NCI-H460 (cell line): ENCODE results near the gene GRIFIN. TPM values are rescaled to one million over a fixed set of nuclear protein-coding genes. Genes with fewer than 3 reads are reported as not detected.
A peak's percentile ranks its signal among the peaks of the same experiment; 100 is the strongest.
"Not testable (repeated sequence)": the region's sequence is repeated elsewhere in the genome, so short reads cannot be mapped to it uniquely, and the experiment has no call there.

Source experiments
- DNase-seq: peaks from one replicate; pipeline ENCODE4 v3.0.0-alpha.2; 2016; ENCODE audit warnings: low read depth; ENCODE audit errors: extremely low read depth
- total RNA-seq: library from RNA; depleted of rRNA; stranded (reverse); fragments of >200 nt; shearing (Covaris generic); gene quantifications from 2 replicates; pipeline ENCODE4 v1.2.3, GENCODE V29; 2014

The GRIFIN gene
- total RNA-seq, 1 experiment from 2014 or later = not detected

DNA sequence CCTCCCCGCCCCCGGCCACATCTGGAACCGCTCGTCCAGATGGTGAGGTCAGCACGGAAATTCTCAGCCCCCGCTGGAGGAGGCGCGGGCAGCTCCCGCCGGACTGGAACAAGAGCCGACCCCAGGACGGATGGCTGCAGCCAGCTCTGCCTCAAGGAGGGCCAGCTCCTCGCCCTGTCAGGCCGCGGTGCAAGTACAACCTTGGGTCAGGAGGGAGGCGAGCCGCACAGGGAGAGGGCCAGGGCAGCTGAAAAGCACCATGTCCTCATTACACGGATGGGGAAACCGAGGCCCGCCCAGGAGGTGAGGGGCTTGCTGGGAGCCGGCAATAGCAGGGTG is 3.8 kb upstream of the GRIFIN start:
- no peak for DNase-seq

DNA sequence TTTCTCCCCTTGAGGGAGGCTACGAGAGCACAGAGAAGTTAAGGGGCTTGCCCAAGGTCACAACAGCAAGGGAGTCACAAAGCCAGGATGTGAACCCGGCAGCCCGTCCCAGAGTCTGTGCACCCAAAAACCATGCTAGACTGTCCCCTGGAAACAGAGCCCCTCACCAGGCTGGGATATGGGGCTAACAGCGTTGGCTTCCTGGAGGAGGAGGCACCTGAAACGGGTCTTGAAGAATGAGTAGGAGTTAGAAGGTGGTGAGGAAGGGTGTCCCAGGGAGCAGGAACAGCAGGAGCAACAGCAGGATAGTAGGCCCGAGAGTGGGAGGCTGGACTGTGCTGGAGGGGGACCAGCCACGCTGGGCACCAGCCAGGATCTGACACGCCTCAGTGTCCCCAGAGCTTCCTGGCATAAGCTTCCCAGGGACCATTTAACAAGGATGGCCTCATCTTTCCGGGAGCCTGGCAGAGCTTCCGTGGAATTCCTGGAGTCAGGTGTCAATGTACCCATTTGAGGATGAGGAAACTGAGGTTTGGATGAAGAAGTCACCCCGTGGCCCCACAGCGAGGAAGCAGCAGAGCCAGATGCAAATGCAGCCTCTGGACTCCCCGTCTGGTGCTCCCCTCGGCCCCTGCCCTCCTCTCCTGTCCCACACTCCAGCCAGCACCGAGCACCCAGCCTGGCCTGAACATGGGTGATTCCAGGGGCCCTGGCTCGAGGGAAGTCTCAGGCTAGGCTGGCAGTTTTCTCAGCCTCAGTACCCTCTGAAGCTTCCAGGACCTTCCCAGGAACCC is 3.3 kb upstream of the GRIFIN start:
- DNase-seq = no peak

GRCh38 chr7:2478800-2479199 is 2.6 kb upstream of the GRIFIN start:
- no peak for DNase-seq

GRCh38 chr7:2478399-2478785 is 2.2 kb upstream of the GRIFIN start:
- no peak for DNase-seq

DNA sequence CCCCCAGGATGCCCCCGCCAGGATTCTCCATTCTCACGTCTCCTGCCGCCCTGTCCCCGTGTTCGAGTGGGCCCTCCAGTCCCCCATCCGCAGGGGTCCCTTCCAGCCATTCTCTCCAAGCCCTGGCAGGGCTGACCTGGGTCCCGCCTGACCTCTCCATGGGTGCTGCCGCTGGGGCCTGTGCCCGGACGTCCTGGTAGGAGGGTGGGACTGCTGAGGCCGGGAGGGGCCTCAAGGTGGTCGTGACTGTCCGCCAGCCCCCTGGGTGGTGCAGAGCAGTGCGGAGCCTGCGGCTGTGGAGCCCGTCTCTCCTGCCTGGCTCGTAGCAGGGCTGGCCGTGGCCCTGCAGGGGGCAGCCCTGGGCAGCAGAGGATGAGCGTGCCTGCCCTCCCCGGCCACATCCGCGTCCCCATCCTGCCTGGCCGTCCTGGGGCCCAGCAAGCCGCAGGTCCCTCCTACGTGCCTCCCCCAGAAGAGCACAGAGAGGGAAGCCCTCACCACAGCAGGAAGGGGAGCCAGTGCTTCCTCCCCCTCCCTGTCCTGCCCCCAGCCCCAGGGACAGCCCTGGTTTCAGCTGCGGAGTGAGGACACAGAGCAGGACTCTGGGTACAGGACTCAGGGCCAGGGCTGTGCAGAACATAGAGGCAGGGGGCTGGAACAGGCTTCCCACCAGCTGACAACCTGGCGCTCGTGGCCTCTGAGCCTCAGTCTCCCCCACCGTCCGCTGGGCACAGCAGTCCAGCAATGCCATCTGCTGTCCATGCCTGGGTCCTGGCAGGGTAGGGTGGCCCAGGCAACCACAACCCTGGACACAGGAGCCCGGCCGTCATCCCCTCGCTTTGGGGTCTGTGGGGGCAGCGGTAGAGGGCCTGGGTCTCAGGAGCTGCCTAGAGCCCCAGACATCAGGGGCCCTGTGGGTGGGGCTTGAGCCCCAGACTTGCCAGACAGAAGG is 1.5 kb upstream of the GRIFIN start:
- peak; percentile 42 for DNase-seq

DNA sequence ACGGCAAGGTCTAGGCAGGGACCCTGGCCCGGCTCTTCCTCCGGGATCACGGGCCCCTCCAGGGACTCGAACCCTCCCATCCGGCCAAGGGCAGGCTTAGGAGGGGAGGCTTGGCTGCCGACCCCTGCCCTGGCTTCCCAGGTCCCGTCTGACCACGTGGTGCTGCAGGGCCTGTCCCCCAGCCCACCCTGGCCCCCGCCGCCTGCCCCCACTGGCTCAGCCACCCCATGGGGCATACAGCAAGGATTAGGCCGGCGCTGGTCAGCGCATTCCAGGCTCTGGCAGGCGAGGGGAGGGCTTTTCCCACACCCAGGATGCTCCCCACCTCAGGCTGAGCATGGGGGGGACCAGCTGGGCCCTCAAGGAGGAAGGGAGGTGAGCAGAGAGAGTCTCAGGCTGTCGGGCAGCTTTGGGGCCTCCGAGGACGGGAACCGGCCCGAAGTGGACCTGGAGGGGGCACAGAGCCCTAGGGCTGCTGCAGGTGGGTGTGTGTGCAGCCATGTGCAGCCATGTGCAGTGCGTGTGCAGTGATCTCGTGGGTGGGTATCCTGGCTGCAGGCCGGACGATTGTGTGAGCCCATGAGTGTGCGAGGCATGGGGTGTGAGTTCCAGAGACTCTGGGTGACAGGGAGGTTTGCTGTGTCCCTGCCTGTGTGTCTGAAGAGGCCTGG is 713 bp upstream of the GRIFIN start:
- DNase-seq = no peak

DNA sequence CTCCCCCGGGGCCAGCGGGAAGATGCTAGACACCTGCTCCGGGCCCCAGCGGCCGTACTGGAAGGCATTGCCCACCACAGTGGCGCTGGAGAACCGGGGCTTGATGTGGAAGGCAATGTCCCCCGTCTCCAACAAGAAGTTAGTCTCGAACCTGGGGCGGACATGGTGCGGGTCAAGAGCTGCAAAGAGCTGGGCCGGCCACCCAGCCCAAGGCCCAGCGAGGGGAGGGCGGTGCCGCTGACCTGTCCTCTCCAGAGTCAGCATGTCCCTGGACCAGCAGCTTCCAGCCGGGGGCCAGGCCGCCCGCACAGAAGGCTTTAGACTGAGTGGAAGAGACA is 551 bp downstream of the GRIFIN start:
- no peak for DNase-seq

DNA sequence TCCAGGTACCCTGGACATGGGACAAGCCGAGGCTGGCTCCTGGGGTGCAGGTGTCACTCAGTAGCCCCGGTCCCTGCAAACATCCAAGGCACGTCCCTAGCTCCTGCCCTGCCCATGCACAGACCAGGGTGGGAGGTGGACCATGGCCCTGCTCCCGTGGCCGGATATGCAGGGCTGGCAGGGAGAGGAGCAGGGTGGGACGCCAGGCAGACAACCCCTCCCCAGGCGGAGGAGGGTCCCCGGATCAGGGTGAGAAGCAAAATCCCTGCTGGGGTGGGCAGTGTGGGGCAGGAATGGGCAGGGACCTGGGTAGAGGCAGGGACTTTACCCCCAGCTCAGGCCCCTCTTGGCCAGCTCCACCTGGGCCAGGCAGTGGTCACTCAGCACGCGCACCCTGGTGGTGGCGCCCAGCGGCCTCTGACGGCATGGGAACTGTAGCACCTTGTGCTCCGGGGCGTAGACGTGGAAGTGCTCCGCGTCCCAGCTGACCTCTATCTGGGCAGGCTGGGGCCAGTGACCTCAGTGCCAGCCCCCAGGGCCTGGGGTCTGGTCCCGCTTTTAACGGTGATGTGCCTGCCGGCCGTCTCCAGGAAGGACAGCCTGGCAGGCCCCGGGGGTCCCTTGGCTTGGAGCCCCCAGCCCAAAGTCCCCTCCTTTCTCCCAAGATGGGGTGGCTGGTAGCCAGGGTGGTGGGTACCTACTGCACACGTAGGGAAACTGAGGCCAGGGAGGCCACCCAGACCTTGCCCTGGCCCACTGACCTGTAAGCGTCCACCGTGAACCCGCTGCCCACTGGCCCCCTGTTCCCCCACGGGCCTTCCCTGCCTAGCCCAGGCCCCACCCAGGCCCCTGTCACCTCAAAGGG is 1.2 kb downstream of the GRIFIN start:
- DNase-seq = no peak

DNA sequence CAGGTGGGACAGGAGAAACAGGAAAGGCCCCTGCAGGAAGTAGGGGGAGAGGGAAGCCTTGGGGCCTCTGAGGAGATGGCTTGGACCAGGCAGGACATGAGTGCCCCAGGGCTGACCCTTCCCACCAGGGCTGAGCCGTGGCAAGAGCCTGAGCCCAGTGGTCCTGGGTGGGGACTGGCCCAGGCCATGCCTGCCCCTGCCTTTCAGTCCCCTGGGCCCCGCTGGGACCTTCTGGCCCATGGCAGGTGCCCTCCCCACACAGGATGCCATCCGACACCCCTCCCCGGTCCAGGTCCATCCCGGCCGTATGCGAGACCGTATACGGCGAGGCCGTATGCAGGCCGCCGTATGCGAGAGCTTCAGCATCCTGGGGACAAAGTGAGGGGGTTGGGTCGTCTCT is 2.0 kb downstream of the GRIFIN start:
- DNase-seq = no peak

DNA sequence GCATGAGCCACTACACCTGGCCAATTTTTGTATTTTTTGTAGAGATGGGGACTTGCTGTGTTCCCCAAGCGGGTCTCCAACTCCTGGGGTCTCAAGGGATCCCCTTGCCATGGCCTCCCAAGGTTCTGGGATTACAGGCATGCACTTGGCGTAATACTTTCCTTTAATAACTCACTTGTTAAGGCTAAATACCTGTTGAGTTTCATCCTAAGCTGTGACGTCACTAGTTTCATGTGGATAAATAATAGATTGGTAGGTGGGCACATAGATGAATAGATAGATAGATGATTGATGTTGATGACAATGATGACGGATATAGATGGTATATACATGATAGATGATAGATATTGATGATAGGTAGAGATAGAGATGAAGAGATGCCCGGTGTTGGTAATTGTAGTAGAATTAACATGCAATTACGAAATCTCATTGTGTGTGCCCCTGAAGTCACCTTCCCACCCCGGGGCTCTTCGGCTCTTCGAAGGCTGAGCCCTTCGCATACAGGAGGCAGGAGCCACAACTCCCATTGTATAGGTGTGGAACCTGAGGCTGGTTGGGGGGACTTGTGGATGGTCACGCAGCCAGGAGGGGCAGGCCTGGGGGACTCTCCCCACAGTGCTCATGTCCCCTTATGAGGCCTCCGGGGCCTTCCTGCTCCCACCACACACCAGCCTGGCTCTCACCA is 2.6 kb downstream of the GRIFIN start:
- DNase-seq = no peak

DNA sequence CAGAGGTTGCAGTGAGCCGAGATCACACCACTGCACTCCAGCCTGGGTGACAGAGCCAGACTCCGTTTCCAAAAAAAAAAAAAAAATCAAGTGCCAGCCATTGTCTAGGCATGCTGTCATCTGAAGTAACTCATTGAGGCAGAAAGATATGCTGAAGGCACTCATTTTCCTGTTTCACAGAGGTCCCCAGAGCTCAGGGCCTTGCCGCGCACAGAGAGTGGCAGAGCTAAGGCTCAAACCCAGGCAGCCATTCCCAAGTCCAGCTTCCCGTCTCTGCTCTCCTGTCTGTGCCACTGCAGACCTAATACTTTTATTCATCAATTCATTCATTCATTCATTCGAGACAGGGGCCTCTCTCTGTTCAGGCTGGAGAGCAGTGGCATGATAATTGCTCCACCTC is 3.5 kb downstream of the GRIFIN start:
- no peak for DNase-seq

DNA sequence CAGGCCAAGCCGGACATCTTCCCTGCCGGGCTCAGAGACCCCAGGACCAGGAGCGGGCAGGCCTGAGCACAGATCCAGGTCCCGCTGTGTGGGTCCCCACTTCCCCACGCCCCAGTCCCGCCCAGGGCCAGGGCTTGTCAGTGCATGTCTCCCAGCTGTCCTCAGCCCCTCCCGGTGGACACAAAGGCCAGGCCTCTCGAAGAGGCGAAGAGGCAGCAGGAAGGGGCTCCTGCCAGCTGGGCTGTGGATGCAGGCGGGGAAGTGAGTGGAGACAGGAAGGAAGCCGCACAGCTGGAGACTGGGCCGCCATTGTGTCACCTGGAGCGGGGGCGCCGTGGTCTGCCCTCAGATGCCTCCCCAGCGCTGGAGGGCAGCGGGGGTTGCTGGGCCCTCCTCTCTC is 4.8 kb downstream of the GRIFIN start:
- DNase-seq = no peak

GRCh38 chr7:2471022-2471329 is 5.2 kb downstream of the GRIFIN start:
- no peak for DNase-seq

GRCh38 chr7:2470204-2471021 is 5.8 kb downstream of the GRIFIN start:
- no peak for DNase-seq

GRCh38 chr7:2469460-2470203 is 6.6 kb downstream of the GRIFIN start:
- not testable (repeated sequence) for DNase-seq

DNA sequence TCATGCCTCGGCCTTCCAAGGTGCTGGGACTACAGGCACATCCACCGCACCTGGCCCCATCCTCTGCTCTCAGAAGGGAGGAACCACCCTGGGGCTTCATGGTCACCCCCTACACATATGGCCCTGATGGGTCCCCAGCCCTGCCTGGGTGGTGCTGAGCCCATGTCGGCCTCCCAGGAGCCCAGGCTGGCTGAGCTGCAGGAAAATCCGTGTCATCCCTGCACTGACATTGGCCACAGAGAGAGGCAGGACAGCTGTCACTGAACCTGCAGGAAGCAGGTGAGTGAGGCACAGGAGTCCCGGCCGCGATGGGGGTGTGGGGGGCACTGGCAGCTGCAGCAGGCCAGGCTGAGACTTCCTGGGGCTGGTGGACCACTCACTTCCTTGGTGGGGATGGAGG is 8.0 kb downstream of the GRIFIN start:
- no peak for DNase-seq

DNA sequence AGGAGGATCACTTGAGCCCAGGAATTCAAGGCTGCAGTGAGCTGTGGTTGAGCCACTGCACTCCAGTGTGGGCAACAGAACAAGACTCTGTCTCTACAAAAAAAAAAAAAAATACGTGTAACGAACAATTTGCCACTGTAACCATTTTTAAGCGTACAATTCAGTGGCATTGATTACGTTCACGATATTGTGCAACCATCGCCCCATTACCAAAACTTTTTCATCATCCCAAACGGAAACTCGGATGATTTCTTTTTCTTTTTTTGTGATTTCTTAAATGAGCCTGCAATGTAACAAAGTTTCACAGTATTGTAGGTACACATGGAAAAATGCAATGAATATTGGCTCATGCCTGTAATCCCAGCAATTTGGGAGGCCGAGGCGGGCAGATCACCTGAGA is 9.5 kb downstream of the GRIFIN start:
- no peak for DNase-seq

DNA sequence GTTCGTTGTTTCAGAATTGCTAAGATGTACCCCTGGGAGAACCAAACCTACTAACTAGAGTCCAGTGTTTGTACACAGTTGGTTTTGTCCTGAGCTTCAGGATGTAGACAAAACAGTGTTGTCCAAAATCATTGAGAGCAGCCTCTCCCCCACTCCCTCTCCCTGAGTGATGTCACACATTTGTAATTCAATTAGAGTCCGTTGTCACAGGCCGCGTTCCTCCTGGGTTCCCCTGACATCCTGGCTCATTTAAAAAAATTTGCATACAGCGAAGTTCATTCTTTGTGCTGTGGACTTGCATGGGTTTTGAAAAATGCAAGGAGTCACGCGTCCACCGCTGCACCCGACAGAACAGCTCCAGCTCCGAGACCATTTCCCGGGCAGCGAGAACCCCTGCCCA is 10.3 kb downstream of the GRIFIN start:
- DNase-seq = no peak

DNA sequence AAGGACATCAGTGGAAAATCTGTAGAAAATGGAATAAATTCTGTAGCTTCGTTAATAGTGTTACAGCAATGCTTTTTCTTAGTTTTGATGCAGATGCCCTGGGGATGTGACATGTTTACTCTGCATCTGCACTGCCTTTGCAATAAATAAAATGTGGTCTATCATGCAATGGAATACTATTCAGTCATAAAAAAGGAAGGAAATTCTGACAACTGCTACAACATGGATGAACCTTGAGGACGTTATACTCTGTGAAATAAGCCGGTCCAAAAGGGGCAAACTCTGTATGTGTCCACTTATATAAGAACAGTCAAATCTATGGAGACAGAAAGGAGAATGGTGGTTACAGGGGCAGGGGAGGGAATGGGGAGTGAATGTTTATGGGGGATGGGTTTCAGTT is 13.5 kb downstream of the GRIFIN start:
- DNase-seq = no peak
